CD4-positive, alpha-beta T cell (primary cell): Measurements from ENCODE around the gene BRD8. TPM values are rescaled to one million over a fixed set of nuclear protein-coding genes. Genes with fewer than 3 reads are reported as not detected.

ENCODE experiments used
- ATAC-seq: fragments of 200-7000 bp; cut with Tn5 transposase; one replicate; pipeline ENCODE4 v1.10.0; 2022; ENCODE audit warnings: mild to moderate bottlenecking; ENCODE audit not compliant: poor library complexity
- CTCF ChIA-PET: fragments of 350-600 bp; sonication (Branson Sonifier 250); formaldehyde crosslinking; loops from one replicate; lab custom pipeline; 2021; ENCODE audit warnings: antibody characterized with exemption, inconsistent platforms; lab: Charles Lee
- POLR2A ChIA-PET: fragments of 350-600 bp; sonication (Branson Sonifier 250); formaldehyde crosslinking; loops from one replicate; lab custom pipeline; 2021; ENCODE audit warnings: antibody characterized with exemption, inconsistent platforms; lab: Charles Lee
- DNase-seq, 14 experiments: peaks; one replicate each; pipeline ENCODE4 v3.0.0-alpha.2; 2013 to 2020; ENCODE audit warnings: mixed read lengths in 2 of 14
- H3K27ac ChIP-seq, 2 donors: one replicate each; pipeline versions ENCODE4 v1.5.1 to v1.7.0; 2013; ENCODE audit warnings: low read length in 2 of 2, low read depth in 1 of 2, mild to moderate bottlenecking in 1 of 2
- H3K27me3 ChIP-seq, 2 experiments: 1 replicate in 1 of 2; 2 replicates in 1 of 2; pipeline versions ENCODE4 v1.6.1 to v1.7.0; 2013; ENCODE audit warnings: low read length in 2 of 2, control low read depth in 1 of 2, mild to moderate bottlenecking in 1 of 2, moderate library complexity in 1 of 2; ENCODE audit not compliant: insufficient read depth in 2 of 2, control insufficient read depth in 1 of 2
- H3K36me3 ChIP-seq: one replicate; pipeline ENCODE4 v1.6.1; 2013; ENCODE audit warnings: low read length, control low read depth; ENCODE audit not compliant: insufficient read depth
- H3K4me1 ChIP-seq: one replicate; pipeline ENCODE4 v1.6.1; 2013; ENCODE audit warnings: low read length, control low read depth; ENCODE audit not compliant: insufficient read depth
- H3K4me3 ChIP-seq: one replicate; pipeline ENCODE4 v1.5.1; 2013; ENCODE audit warnings: mild to moderate bottlenecking, low read length, moderate library complexity
- H3K9me3 ChIP-seq, 2 experiments: 1 replicate in 1 of 2; 2 replicates in 1 of 2; pipeline versions ENCODE4 v1.6.1 to v1.7.0; 2013; ENCODE audit warnings: low read length in 2 of 2, mild to moderate bottlenecking in 2 of 2, control low read depth in 1 of 2, moderate library complexity in 1 of 2; ENCODE audit not compliant: control insufficient read depth in 1 of 2, insufficient read depth in 1 of 2
- H3K27ac Mint-ChIP-seq: one replicate; pipeline ENCODE4 v1.8.0; 2020; ENCODE audit warnings: mixed read lengths
- H3K27me3 Mint-ChIP-seq: one replicate; pipeline ENCODE4 v1.8.0; 2021; ENCODE audit warnings: mixed read lengths
- H3K36me3 Mint-ChIP-seq: one replicate; pipeline ENCODE4 v1.8.0; 2021; ENCODE audit warnings: low read depth, mixed read lengths
- H3K4me1 Mint-ChIP-seq: one replicate; pipeline ENCODE4 v1.8.0; 2021; ENCODE audit warnings: low read depth, mixed read lengths
- H3K4me3 Mint-ChIP-seq: one replicate; pipeline ENCODE4 v1.8.0; 2020; ENCODE audit warnings: mild to moderate bottlenecking, mixed read lengths
- H3K9me3 Mint-ChIP-seq: one replicate; pipeline ENCODE4 v1.8.0; 2020; ENCODE audit warnings: mixed read lengths
- intact Hi-C, 2 experiments: fragments of 100-400 bp; cut with DNase I in 1 of 2; cut with micrococcal nuclease in 1 of 2; formaldehyde crosslinking; loops; one replicate each; pipeline versions ENCODE4 v1.15.1 to v1.9.0; 2023 to 2025; cut with DNase I, micrococcal nuclease
- polyA plus RNA-seq, 2 donors: library from polyadenylated mRNA; unstranded; fragments of 120-200 nt; gene quantifications; one replicate each; pipeline ENCODE4 v1.2.1, GENCODE V29; 2013
- total RNA-seq, 174 experiments: library from RNA in 2 of 174; stranded (reverse) in 2 of 174; gene quantifications; one replicate each; pipeline ENCODE4 v1.2.3 and lab custom pipeline; 2021 to 2026
- TF ChIP-seq, protein P1 (sequence below): fragments of 200-600 bp; IDR thresholded peaks from one replicate; pipeline ENCODE4 v1.8.0; 2022; ENCODE audit warnings: antibody characterized with exemption, mild to moderate bottlenecking

BRD8 gene
- total RNA-seq = 1 to 10 TPM; 6.9 to 9.6 TPM
- 37.3 TPM for polyA plus RNA-seq (2013, experiment 1 of 2)
- 54.3 TPM for polyA plus RNA-seq (2013, experiment 2 of 2)
- total RNA-seq (lab: John Stamatoyannopoulos, UW) = 17.4 to 113 (median 71.4) reads per million in 172 experiments

DNA sequence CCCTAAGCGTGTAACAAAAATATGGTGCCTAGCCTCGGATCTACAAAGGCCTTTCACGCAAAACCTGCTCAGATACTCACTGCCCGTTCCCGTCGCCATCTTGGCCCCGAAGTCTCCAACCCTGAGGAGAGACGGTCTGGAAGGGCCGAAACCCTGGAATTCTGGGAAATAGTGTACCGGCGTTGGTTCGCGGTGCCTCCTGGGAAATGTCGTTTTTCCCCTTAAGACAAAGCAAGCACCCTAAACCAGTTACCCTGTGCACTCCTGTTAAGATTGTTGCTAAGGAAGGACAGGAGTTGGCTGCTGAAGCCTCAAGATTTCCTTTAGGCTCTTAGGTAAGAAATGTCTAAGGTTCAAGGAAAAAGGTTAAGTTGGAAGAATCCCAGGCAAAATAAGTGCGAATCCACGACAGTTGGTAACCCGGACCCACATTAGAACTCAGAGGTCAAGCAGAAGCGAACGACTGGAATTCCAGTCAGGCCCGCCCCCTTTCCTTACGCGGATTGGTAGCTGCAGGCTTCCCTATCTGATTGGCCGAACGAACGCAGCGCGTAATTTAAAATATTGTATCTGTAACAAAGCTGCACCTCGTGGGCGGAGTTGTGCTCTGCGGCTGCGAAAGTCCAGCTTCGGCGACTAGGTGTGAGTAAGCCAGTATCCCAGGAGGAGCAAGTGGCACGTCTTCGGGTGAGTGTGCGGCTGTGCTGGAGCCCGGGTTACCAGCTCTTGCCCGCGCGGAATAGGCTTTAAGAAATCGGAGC, at the start of gene BRD8, which contains the start of gene KIF20A:
Gene BRD8, minus strand, starts transcription at position 115 of the 761 bp plus-strand sequence. Its CDS starts 16 bp downstream, at position 99.
Gene KIF20A, plus strand, starts transcription at position 597 of the 761 bp plus-strand sequence. CDS start 569 bp downstream, outside the sequence.
- H3K27ac ChIP-seq = peak within 1 kb of the TSS; percentile 55 to 76
- H3K27me3 Mint-ChIP-seq = no peaks in the 10 kb centered on the region
- no peak within 1 kb of the TSS for H3K27ac Mint-ChIP-seq
- H3K4me1 ChIP-seq = peaks cover 27% of the 10 kb centered on the region
- no peaks in the 10 kb centered on the region for H3K9me3 ChIP-seq
- TF ChIP-seq, protein P1, sequence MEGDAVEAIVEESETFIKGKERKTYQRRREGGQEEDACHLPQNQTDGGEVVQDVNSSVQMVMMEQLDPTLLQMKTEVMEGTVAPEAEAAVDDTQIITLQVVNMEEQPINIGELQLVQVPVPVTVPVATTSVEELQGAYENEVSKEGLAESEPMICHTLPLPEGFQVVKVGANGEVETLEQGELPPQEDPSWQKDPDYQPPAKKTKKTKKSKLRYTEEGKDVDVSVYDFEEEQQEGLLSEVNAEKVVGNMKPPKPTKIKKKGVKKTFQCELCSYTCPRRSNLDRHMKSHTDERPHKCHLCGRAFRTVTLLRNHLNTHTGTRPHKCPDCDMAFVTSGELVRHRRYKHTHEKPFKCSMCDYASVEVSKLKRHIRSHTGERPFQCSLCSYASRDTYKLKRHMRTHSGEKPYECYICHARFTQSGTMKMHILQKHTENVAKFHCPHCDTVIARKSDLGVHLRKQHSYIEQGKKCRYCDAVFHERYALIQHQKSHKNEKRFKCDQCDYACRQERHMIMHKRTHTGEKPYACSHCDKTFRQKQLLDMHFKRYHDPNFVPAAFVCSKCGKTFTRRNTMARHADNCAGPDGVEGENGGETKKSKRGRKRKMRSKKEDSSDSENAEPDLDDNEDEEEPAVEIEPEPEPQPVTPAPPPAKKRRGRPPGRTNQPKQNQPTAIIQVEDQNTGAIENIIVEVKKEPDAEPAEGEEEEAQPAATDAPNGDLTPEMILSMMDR = no peak
- CTCF ChIA-PET = interaction anchor here (0.7 to 3.9 kb wide), 2 partner anchors 143 to 174 kb away, joined by 3 to 19 read pairs; partner anchors contain the start of gene KDM3B
- H3K4me3 Mint-ChIP-seq = no peak within 1 kb of the TSS
- H3K4me1 Mint-ChIP-seq = peaks cover 11% of the 10 kb centered on the region
- H3K27me3 ChIP-seq = no peaks in the 10 kb centered on the region
- H3K36me3 Mint-ChIP-seq = peaks cover 23% of the 10 kb centered on the region
- intact Hi-C loops = loop anchor here (1.0 to 10.0 kb wide), 7 partner anchors 34 to 424 kb away; partner anchors contain the start of genes CDC23 (in 2 of the 2), CDC25C (in 1 of the 2), HNRNPA0 (in 1 of the 2) and KDM3B (in 1 of the 2)
- ATAC-seq (peak; percentile 86), DNase-seq (peak; percentile 77 to 94 (median 85))
- peak within 1 kb of the TSS; percentile 94 for H3K4me3 ChIP-seq
- no peaks in the 10 kb centered on the region for H3K9me3 Mint-ChIP-seq
- H3K36me3 ChIP-seq = peaks cover 6% of the 10 kb centered on the region
- POLR2A ChIA-PET = interaction anchor here (0.6 to 2.1 kb wide), 11 partner anchors 34 to 481 kb away, joined by 3 to 13 read pairs (median 4); partner anchors contain the start of genes CDC23, CDC25C, EGR1 and ETF1

DNA sequence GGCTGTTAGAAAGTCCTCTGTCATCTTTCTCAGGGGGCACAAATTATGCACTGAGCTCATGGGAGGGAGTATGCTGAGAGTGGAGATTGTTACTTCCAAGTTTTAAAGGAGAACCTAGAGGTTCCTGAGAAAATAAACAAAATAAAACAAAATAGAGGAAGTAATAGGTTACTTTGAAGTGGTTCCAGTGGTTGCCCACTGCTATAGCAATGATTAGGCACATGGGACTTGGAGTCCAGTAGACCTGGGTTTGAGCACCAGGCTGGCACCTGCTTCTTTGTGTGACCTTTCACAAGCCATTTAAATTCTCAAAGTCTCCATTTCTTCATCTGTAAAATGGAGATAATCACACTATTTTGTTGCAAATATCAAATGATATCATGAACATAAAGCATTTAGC, 48.5 kb upstream of the BRD8 start:
- TF ChIP-seq, protein P1 = no peak
- Histone ChIP-seq H3K9me3 (peaks cover 0 to 10% of the 10 kb centered on the region in 2 experiments), H3K4me3 (no peak overlapping the region), H3K27ac (no peak overlapping the region), H3K27me3 (peaks cover 6 to 18% of the 10 kb centered on the region in 2 experiments), H3K4me1 (peaks cover 2% of the 10 kb centered on the region), H3K36me3 (no peaks in the 10 kb centered on the region)
- Mint-ChIP-seq H3K36me3 (no peaks in the 10 kb centered on the region), H3K27ac (no peak overlapping the region), H3K4me1 (no peaks in the 10 kb centered on the region), H3K27me3 (peaks cover 25% of the 10 kb centered on the region), H3K4me3 (no peak overlapping the region), H3K9me3 (peaks cover 2% of the 10 kb centered on the region)
- intact Hi-C loops = no loop called here
- ATAC-seq (no peak), DNase-seq (no peak)
- CTCF ChIA-PET = no interaction called here
- POLR2A ChIA-PET = no interaction called here

- Mint-ChIP-seq H3K4me3 (no peak overlapping the region), H3K27me3 (peaks cover 18% of the 10 kb centered on the region), H3K4me1 (no peaks in the 10 kb centered on the region), H3K27ac (no peak overlapping the region), H3K9me3 (peaks cover 2% of the 10 kb centered on the region), H3K36me3 (no peaks in the 10 kb centered on the region)
- DNase-seq (no peak), ATAC-seq (no peak)
- TF ChIP-seq, protein P1 = no peak
- Histone ChIP-seq H3K9me3 (peaks cover 0 to 10% of the 10 kb centered on the region in 2 experiments), H3K27me3 (peaks cover 6 to 8% of the 10 kb centered on the region in 2 experiments), H3K4me3 (no peak overlapping the region), H3K36me3 (no peaks in the 10 kb centered on the region), H3K4me1 (peaks cover 2% of the 10 kb centered on the region), H3K27ac (no peak overlapping the region)
- intact Hi-C loops = no loop called here
- ChIA-PET CTCF (interaction anchor here (1.1 kb wide), 1 partner anchor 128 kb away, joined by 3 read pairs; the partner anchor contains the start of gene KDM3B), POLR2A (interaction anchor here (1.2 kb wide), 1 partner anchor 11 kb away, joined by 4 read pairs; no protein-coding TSS in a partner anchor)
Measured at GRCh38 chr5:138224712-138225111, 46.3 kb upstream of the BRD8 start.
